Endodermal cell (in vitro differentiated cells): ENCODE measurements around the gene DUSP5. TPM values are rescaled to one million over a fixed set of nuclear protein-coding genes. Genes with fewer than 3 reads are reported as not detected.

Experiments used
- DNase-seq: peaks from one replicate; pipeline ENCODE4 v3.0.0-alpha.2; 2017
- H3K27ac ChIP-seq: 2 replicates; pipeline ENCODE4 v1.5.1; 2013; ENCODE audit warnings: mild to moderate bottlenecking, low read depth, low read length, moderate library complexity
- H3K27me3 ChIP-seq: 2 replicates; pipeline ENCODE4 v1.6.1; 2013; ENCODE audit warnings: mild to moderate bottlenecking, low read length, moderate library complexity; ENCODE audit not compliant: insufficient read depth, control insufficient read depth, poor library complexity, severe bottlenecking
- H3K36me3 ChIP-seq: 2 replicates; pipeline ENCODE4 v1.7.0; 2013; ENCODE audit warnings: mild to moderate bottlenecking, low read length, moderate library complexity; ENCODE audit not compliant: control insufficient read depth, insufficient read depth
- H3K4me1 ChIP-seq: one replicate; pipeline ENCODE4 v1.7.0; 2013; ENCODE audit warnings: low read length; ENCODE audit not compliant: control insufficient read depth, insufficient read depth
- H3K4me3 ChIP-seq: 2 replicates; pipeline ENCODE4 v1.5.1; 2013; ENCODE audit warnings: mild to moderate bottlenecking, low read length, moderate library complexity
- H3K9ac ChIP-seq: 2 replicates; pipeline ENCODE4 v1.6.1; 2013; ENCODE audit warnings: mild to moderate bottlenecking, low read length, moderate library complexity; ENCODE audit not compliant: poor library complexity, severe bottlenecking; ENCODE audit errors: extremely low read depth
- H3K9me3 ChIP-seq: 2 replicates; pipeline ENCODE4 v1.6.1; 2013; ENCODE audit warnings: mild to moderate bottlenecking, low read length, moderate library complexity; ENCODE audit not compliant: control insufficient read depth
- H3K27ac Mint-ChIP-seq: 2 replicates; pipeline ENCODE4 v1.8.0; 2020; ENCODE audit warnings: mixed read lengths
- H3K27me3 Mint-ChIP-seq: 2 replicates; pipeline ENCODE4 v1.8.0; 2021; ENCODE audit warnings: mild to moderate bottlenecking, mixed read lengths; ENCODE audit not compliant: insufficient read depth
- H3K36me3 Mint-ChIP-seq: 2 replicates; pipeline ENCODE4 v1.8.0; 2020; ENCODE audit warnings: low read depth, mixed read lengths
- H3K4me1 Mint-ChIP-seq: 2 replicates; pipeline ENCODE4 v1.8.0; 2020; ENCODE audit warnings: mixed read lengths
- H3K4me3 Mint-ChIP-seq: 2 replicates; pipeline ENCODE4 v1.8.0; 2020; ENCODE audit warnings: mild to moderate bottlenecking, moderate library complexity, mixed read lengths
- H3K9me3 Mint-ChIP-seq: 2 replicates; pipeline ENCODE4 v1.8.0; 2020; ENCODE audit warnings: mild to moderate bottlenecking, mixed read lengths
- CTCF ChIP-seq: fragments of 200-600 bp; sonication (generic); conservative IDR thresholded peaks from 2 replicates; pipeline ENCODE4 v1.5.0; 2021; ENCODE audit warnings: antibody characterized with exemption, mild to moderate bottlenecking
- WGBS, 2 experiments: methylation state at CpG; one replicate each; pipeline versions ENCODE4 v1.1.5 to v1.1.7; 2013; ENCODE audit warnings: missing lambda C conversion rate in 2 of 2, mixed read lengths in 1 of 2; ENCODE audit not compliant: insufficient coverage in 1 of 2, insufficient read length in 1 of 2; 5-methylcytosine and 5-hydroxymethylcytosine counted together
- total RNA-seq, 2 donors: library from RNA; stranded (reverse); fragmentation: NEBNext Ultra II Directional in 1 of 2; extraction: Animal tissue kit (Norgen Biotek cat#: 25700) in 1 of 2; gene quantifications; 2 replicates in 1 of 2; 3 replicates in 1 of 2; pipeline ENCODE4 v1.2.1, GENCODE V29; 2021

DUSP5 gene
- total RNA-seq, 2 donors from 2014 or later = 60.0 to 60.3 TPM

- peaks cover 58% of the 10 kb centered on the region for H3K4me1 Mint-ChIP-seq
- Histone ChIP-seq H3K9ac (no peak overlapping the region), H3K4me1 (peaks cover 18% of the 10 kb centered on the region), H3K36me3 (no peaks in the 10 kb centered on the region), H3K27me3 (no peaks in the 10 kb centered on the region), H3K9me3 (no peaks in the 10 kb centered on the region), H3K27ac (no peak overlapping the region), H3K4me3 (no peak overlapping the region)
- TF ChIP-seq CTCF = no peak
- WGBS, 2 experiments = 99 to 100% methylated on average over 1 to 4 of the region's 5 CpGs
- H3K9me3 Mint-ChIP-seq = no peaks in the 10 kb centered on the region
- H3K36me3 Mint-ChIP-seq = peaks cover 2% of the 10 kb centered on the region
- DNase-seq = no peak
- H3K27me3 Mint-ChIP-seq = no peaks in the 10 kb centered on the region
- H3K27ac Mint-ChIP-seq = no peak overlapping the region
- no peak overlapping the region for H3K4me3 Mint-ChIP-seq
These were observed 5.5 kb upstream of the DUSP5 start for GRCh38 chr10:110492069-110492822.

DNA sequence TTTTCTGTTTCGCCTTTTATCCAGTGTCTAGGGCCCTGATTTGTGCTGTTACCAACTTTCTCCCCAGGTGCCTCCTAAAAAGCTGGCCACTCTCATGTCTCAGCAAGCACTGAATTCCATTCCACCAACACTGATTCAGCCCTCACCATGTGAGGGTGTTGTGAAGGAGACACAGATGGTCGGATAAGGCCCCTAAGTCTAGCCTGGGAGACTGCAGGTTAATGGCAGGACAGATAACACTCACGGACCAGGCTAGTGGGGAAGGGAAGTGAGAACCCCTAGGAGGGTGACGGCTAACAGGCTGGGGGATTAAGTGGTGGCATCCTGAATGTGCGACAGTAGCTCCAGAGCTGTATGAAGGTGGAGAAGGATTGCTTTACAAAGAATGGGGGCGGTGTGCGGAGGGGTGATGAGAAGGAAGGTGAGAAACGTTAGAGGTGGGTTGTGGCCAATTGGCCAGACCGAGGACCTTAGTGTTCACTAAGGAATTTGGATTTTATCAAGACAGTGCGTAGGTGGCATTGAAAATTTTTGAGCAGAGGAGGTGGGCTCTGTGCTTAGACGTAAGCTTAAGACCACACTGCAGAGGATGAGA lies 3.8 kb upstream of the DUSP5 start:
- Mint-ChIP-seq H3K4me1 (peaks cover 44% of the 10 kb centered on the region), H3K4me3 (peak overlapping the region; percentile 20), H3K27me3 (no peaks in the 10 kb centered on the region), H3K36me3 (peaks cover 2% of the 10 kb centered on the region), H3K9me3 (no peaks in the 10 kb centered on the region), H3K27ac (peak overlapping the region; percentile 81)
- peaks cover 16% of the 10 kb centered on the region for H3K4me1 ChIP-seq
- no peak overlapping the region for H3K9ac ChIP-seq
- no peak overlapping the region for H3K27ac ChIP-seq
- H3K4me3 ChIP-seq = no peak overlapping the region
- TF ChIP-seq CTCF = no peak
- H3K9me3 ChIP-seq = no peaks in the 10 kb centered on the region
- no peaks in the 10 kb centered on the region for H3K36me3 ChIP-seq
- no peaks in the 10 kb centered on the region for H3K27me3 ChIP-seq
- DNase-seq = peak; percentile 78
- 56 to 70% methylated on average over 11 of the region's 11 CpGs for WGBS, 2 experiments

- Histone ChIP-seq H3K9me3 (no peaks in the 10 kb centered on the region), H3K36me3 (no peaks in the 10 kb centered on the region), H3K27me3 (no peaks in the 10 kb centered on the region), H3K4me3 (no peak overlapping the region), H3K9ac (no peak overlapping the region), H3K4me1 (peaks cover 12% of the 10 kb centered on the region), H3K27ac (no peak overlapping the region)
- H3K36me3 Mint-ChIP-seq = peaks cover 2% of the 10 kb centered on the region
- WGBS, 2 experiments = 91 to 100% methylated on average over 1 to 3 of the region's 3 CpGs
- no peak for DNase-seq
- H3K27ac Mint-ChIP-seq = peak overlapping the region; percentile 81
- no peak for TF ChIP-seq CTCF
- H3K9me3 Mint-ChIP-seq = no peaks in the 10 kb centered on the region
- no peak overlapping the region for H3K4me3 Mint-ChIP-seq
- H3K27me3 Mint-ChIP-seq = no peaks in the 10 kb centered on the region
- peaks cover 40% of the 10 kb centered on the region for H3K4me1 Mint-ChIP-seq
These were observed 3.2 kb upstream of the DUSP5 start for GRCh38 chr10:110494532-110494931.
